SK-N-MC (cell line): ENCODE measurements around the gene CELF2.

Experiments
- EZH2 ChIP-seq: fragments of 200-600 bp; sonication (generic); IDR thresholded peaks from one replicate; pipeline ENCODE4 v1.6.1; 2017; ENCODE audit warnings: antibody characterized with exemption
- POLR2AphosphoS5 ChIP-seq: IDR thresholded peaks from 2 replicates; pipeline ENCODE4 v1.6.1; 2012; ENCODE audit warnings: mild to moderate bottlenecking, low read depth, low read length, borderline replicate concordance

DNA sequence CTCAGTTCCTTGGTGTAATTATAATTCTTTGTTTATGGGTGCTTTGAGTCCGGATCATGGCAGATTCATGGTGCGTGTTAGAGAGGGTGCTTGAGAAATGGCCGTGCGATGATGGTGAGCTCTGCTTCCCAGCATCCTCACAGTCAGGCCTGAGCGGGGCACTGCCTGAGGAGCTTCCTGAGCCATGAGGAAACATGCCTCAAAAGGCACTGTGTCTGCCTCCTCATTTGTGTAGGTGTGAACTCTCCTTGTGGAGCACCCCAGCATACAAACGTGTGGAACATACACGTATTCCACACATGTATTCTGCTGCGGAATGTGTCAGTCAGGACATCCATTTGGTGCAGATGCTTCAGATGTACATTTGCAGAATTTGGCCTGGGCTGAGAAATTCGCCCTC lies 205.4 kb downstream of the CELF2 start:
- TF ChIP-seq EZH2 (no peak), POLR2AphosphoS5 (no peak)
